Posterior vena cava (tissue), 2 donors: Measurements from ENCODE around the gene TMEM259. TPM values are rescaled to one million over a fixed set of nuclear protein-coding genes. Genes with fewer than 3 reads are reported as not detected.

Experiments used
- DNase-seq: peaks from one replicate; pipeline ENCODE4 v3.0.0-alpha.2; 2020; ENCODE audit warnings: low spot score
- intact Hi-C, 2 donors: fragments of 100-400 bp; cut with DNase I; formaldehyde crosslinking; loops; one replicate each; pipeline versions ENCODE4 v1.14.1 to v1.14.2; 2022 to 2023
- total RNA-seq, 2 donors: library from RNA; stranded (reverse); fragmentation: NEBNext Ultra II Directional; extraction: Animal tissue kit (Norgen Biotek cat#: 25700); gene quantifications; one replicate each; pipeline ENCODE4 v1.2.1, GENCODE V29; 2021
- donor health status: DM: yes; HTN: yes; CAD: no.
- donor health status: DM: yes; HTN: yes; CAD: no.

The TMEM259 gene
- total RNA-seq, 2 donors from 2014 or later = 96.5 to 99.8 TPM

DNA sequence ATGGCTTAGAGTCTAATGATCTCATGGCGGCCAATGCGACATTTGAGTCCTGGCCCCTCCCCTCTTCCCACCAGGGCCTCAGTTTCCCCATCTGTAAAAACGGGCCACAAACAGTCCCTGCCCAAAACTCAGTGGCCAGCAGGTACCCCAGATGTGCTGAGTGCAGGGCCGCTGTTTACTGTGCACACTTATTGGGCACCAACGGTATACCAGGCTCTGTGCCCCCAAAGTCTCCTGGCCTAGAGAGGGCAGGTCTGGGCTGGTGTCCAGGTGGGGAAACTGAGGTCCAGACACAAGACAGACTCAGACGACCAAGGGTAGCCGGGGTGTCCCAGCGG, 60.4 kb downstream of the TMEM259 start:
- intact Hi-C loops = no loop called here
- no peak for DNase-seq

DNA sequence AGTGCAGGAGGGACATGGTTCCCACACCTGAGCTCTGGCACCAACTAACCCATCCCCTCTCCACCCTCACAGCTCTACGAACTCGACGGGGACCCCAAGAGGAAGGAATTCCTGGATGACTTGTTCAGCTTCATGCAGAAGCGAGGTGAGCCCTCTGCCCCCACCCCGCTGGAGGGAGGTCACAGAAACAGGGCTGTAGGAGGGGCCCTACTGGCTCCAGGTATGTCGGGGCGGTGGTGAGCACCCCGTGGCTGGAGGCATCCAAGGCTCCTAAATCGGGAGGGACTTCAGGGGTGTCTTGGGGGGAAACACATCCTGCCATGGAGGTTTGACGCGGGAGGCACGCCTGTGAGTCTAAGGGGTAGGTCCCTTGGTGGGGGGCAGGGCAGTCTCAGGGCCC, 60.9 kb downstream of the TMEM259 start:
- no peak for DNase-seq
- intact Hi-C loops = no loop called here

Other genes with a start within 250 kb of the TMEM259 start
- gene PTBP1, start 223.7 kb downstream of the TMEM259 start, total RNA-seq = 100 to 1,000 TPM; 151 to 168 TPM
- gene PLPPR3, start 199.2 kb downstream of the TMEM259 start, total RNA-seq = not detected
- gene AZU1, start 193.3 kb downstream of the TMEM259 start, total RNA-seq = under 1 TPM in 1 of 2 donors, not detected in 1; 0.29 TPM
- gene PRTN3, start 180.1 kb downstream of the TMEM259 start, total RNA-seq = under 1 TPM in 1 of 2 donors, not detected in 1; 0.38 TPM
- 1 to 10 TPM in 1 of 2 donors, under 1 TPM in 1; 0.33 to 2.2 TPM for gene ELANE, start 168.8 kb downstream of the TMEM259 start, total RNA-seq
- 100 to 1,000 TPM; 122 to 297 TPM for gene CFD, start 161.5 kb downstream of the TMEM259 start, total RNA-seq
- gene MED16, start 127.9 kb downstream of the TMEM259 start, total RNA-seq = 10 to 100 TPM; 29.4 to 33.6 TPM
- gene RNU6-9, start 127.6 kb downstream of the TMEM259 start, total RNA-seq = not detected
- 10 to 100 TPM; 36.2 to 41.5 TPM for gene R3HDM4, start 107.9 kb downstream of the TMEM259 start, total RNA-seq
- gene KISS1R, start 103.8 kb downstream of the TMEM259 start, total RNA-seq = not detected
- 1 to 10 TPM; 6.3 to 10.0 TPM for gene ARID3A, start 95.1 kb downstream of the TMEM259 start, total RNA-seq
- gene WDR18, start 36.8 kb downstream of the TMEM259 start, total RNA-seq = 10 to 100 TPM; 13.4 to 17.2 TPM
- under 1 TPM in 1 of 2 donors, not detected in 1; 0.05 TPM for gene GRIN3B, start 20.7 kb downstream of the TMEM259 start, total RNA-seq
- gene RNU6-2, start 399 bp upstream of the TMEM259 start, total RNA-seq = not detected
- 100 to 1,000 TPM in 1 of 2 donors, 10 to 100 TPM in 1; 94.7 to 136 TPM for gene CNN2, start 5.5 kb upstream of the TMEM259 start, total RNA-seq
- 1 to 10 TPM; 4.0 to 4.4 TPM for gene ABCA7, start 19.0 kb upstream of the TMEM259 start, total RNA-seq
- gene ARHGAP45, start 46.0 kb upstream of the TMEM259 start, total RNA-seq = 10 to 100 TPM in 1 of 2 donors, 1 to 10 TPM in 1; 10.0 to 26.8 TPM
- 100 to 1,000 TPM in 1 of 2 donors, 10 to 100 TPM in 1; 89.9 to 105 TPM for gene POLR2E, start 74.3 kb upstream of the TMEM259 start, total RNA-seq
- gene GPX4, start 82.9 kb upstream of the TMEM259 start, total RNA-seq = 100 to 1,000 TPM; 176 to 193 TPM
- 10 to 100 TPM; 63.5 to 71.0 TPM for gene SBNO2, start 153.1 kb upstream of the TMEM259 start, total RNA-seq
- 10 to 100 TPM; 32.5 to 35.9 TPM for gene STK11, start 184.7 kb upstream of the TMEM259 start, total RNA-seq
- 1 to 10 TPM; 1.5 to 2.7 TPM for gene CBARP, start 216.9 kb upstream of the TMEM259 start, total RNA-seq
- gene ATP5F1D, start 220.6 kb upstream of the TMEM259 start, total RNA-seq = 100 to 1,000 TPM; 125 to 137 TPM
- gene MIDN, start 227.5 kb upstream of the TMEM259 start, total RNA-seq = 10 to 100 TPM; 76.5 to 86.3 TPM
- gene CIRBP, start 248.2 kb upstream of the TMEM259 start, total RNA-seq = 100 to 1,000 TPM; 447 to 636 TPM